Neural cell (in vitro differentiated cells): Measurements from ENCODE around the gene SLC16A13. TPM values are rescaled to one million over a fixed set of nuclear protein-coding genes. Genes with fewer than 3 reads are reported as not detected.

Experiments
- H2AFZ ChIP-seq: fragments of 200-600, 300-800 bp; sonication (generic), shearing (Covaris generic); 2 replicates; pipeline ENCODE4 v1.6.0; 2014; ENCODE audit warnings: low read depth, mild to moderate bottlenecking, antibody characterized with exemption, low read length, moderate library complexity
- H3F3A ChIP-seq: fragments of 200-600 bp; shearing (Covaris generic); 2 replicates; pipeline ENCODE4 v1.6.1; 2016; ENCODE audit warnings: mild to moderate bottlenecking, moderate library complexity, mixed read lengths, antibody characterized with exemption, low read length; ENCODE audit not compliant: insufficient read depth, poor library complexity, severe bottlenecking
- H3K27ac ChIP-seq: fragments of 200-600, 300-800 bp; sonication (generic), shearing (Covaris generic); 2 replicates; pipeline ENCODE4 v1.5.1; 2014; ENCODE audit warnings: mild to moderate bottlenecking, low read length, moderate library complexity
- H3K27me3 ChIP-seq: fragments of 300-800, 200-600 bp; sonication (generic), shearing (Covaris generic); 2 replicates; pipeline ENCODE4 v1.6.0; 2014; ENCODE audit warnings: mild to moderate bottlenecking, low read depth, low read length, moderate library complexity; ENCODE audit not compliant: insufficient read depth
- H3K36me3 ChIP-seq: fragments of 300-800, 200-600 bp; sonication (generic), shearing (Covaris generic); 2 replicates; pipeline ENCODE4 v1.5.1; 2014; ENCODE audit warnings: mild to moderate bottlenecking, antibody characterized with exemption, low read length, moderate library complexity; ENCODE audit not compliant: insufficient read depth
- H3K4me2 ChIP-seq: fragments of 300-800, 200-600 bp; sonication (generic), shearing (Covaris generic); 2 replicates; pipeline ENCODE4 v1.6.0; 2014; ENCODE audit warnings: mild to moderate bottlenecking, low read length
- H3K4me3 ChIP-seq: fragments of 300-800, 200-600 bp; sonication (generic), shearing (Covaris generic); 2 replicates; pipeline ENCODE4 v1.5.1; 2014; ENCODE audit warnings: mild to moderate bottlenecking, low read length, moderate library complexity
- H3K79me2 ChIP-seq: fragments of 200-600 bp; shearing (Covaris generic); replicated peaks from 2 replicates; pipeline ENCODE4 v1.6.0; 2014; ENCODE audit warnings: mild to moderate bottlenecking, low read length, moderate library complexity; ENCODE audit not compliant: insufficient read depth
- H3K9ac ChIP-seq: fragments of 300-800, 200-600 bp; sonication (generic), shearing (Covaris generic); 2 replicates; pipeline ENCODE4 v1.6.1; 2016; ENCODE audit warnings: mild to moderate bottlenecking, low read length, mixed read lengths
- H3K9me2 ChIP-seq: fragments of 200-600 bp; shearing (Covaris generic); 2 replicates; pipeline ENCODE4 v1.6.1; 2016; ENCODE audit warnings: mild to moderate bottlenecking, low read length, mixed read lengths; ENCODE audit not compliant: insufficient read depth
- H3K9me3 ChIP-seq: fragments of 200-600, 300-800 bp; sonication (generic), shearing (Covaris generic); 2 replicates; pipeline ENCODE4 v1.6.1; 2016; ENCODE audit warnings: mild to moderate bottlenecking, mixed run types, low read length, moderate library complexity, mixed read lengths
- H4K20me1 ChIP-seq: fragments of 200-600 bp; shearing (Covaris generic); 2 replicates; pipeline ENCODE4 v1.6.1; 2016; ENCODE audit warnings: mild to moderate bottlenecking, mixed run types; ENCODE audit not compliant: insufficient read depth
- CTCF ChIP-seq: fragments of 450-650 bp; IDR thresholded peaks from 2 replicates; pipeline ENCODE4 v1.5.1; 2014; ENCODE audit warnings: antibody characterized with exemption, mild to moderate bottlenecking, moderate library complexity; ENCODE audit not compliant: poor library complexity, severe bottlenecking
- EP300 ChIP-seq: fragments of 450-650 bp; conservative IDR thresholded peaks from 2 replicates; pipeline ENCODE4 v1.6.1; 2014; ENCODE audit warnings: antibody characterized with exemption, mild to moderate bottlenecking, moderate library complexity; ENCODE audit not compliant: poor library complexity, severe bottlenecking
- EZH2 ChIP-seq: fragments of 200-600, 300-800 bp; shearing (Covaris generic), sonication (generic); IDR thresholded peaks from 2 replicates; pipeline ENCODE4 v1.6.1; 2014; ENCODE audit warnings: antibody characterized with exemption, low read length, borderline replicate concordance, mild to moderate bottlenecking; ENCODE audit not compliant: insufficient read depth, poor library complexity, severe bottlenecking
- MXI1 ChIP-seq: fragments of 450-650 bp; conservative IDR thresholded peaks from 2 replicates; pipeline ENCODE4 v1.6.1; 2014; ENCODE audit warnings: antibody characterized with exemption, mild to moderate bottlenecking; ENCODE audit not compliant: poor library complexity, severe bottlenecking
- POLR2AphosphoS5 ChIP-seq: IDR thresholded peaks from 2 replicates; pipeline ENCODE4 v1.6.1; 2012
- RAD21 ChIP-seq: fragments of 450-650 bp; conservative IDR thresholded peaks from 2 replicates; pipeline ENCODE4 v1.6.1; 2014; ENCODE audit warnings: antibody characterized with exemption, mild to moderate bottlenecking, moderate library complexity
- REST ChIP-seq: IDR thresholded peaks from 2 replicates; pipeline ENCODE4 v1.6.1; 2012; ENCODE audit warnings: borderline replicate concordance
- SMC3 ChIP-seq: fragments of 450-650 bp; conservative IDR thresholded peaks from 2 replicates; pipeline ENCODE4 v1.6.1; 2014; ENCODE audit warnings: antibody characterized with exemption, mild to moderate bottlenecking, moderate library complexity; ENCODE audit not compliant: poor library complexity
- TAF1 ChIP-seq: IDR thresholded peaks from 2 replicates; pipeline ENCODE4 v1.6.1; 2012; ENCODE audit warnings: low read depth
- polyA plus RNA-seq: library from polyadenylated mRNA; depleted of rRNA; stranded (reverse); fragments of >200 nt; gene quantifications from 2 replicates; pipeline ENCODE4 v1.2.3, GENCODE V29; 2014

Gene SLC16A13
- polyA plus RNA-seq, 1 donor from 2014 or later, result not detected

GRCh38 chr17:7068268-7068667 lies 32.5 kb downstream of the SLC16A13 start:
- H3K9me2 ChIP-seq, result no peaks in the 10 kb centered on the region
- no peaks in the 10 kb centered on the region for H3F3A ChIP-seq
- no peak overlapping the region for H2AFZ ChIP-seq
- H3K27ac ChIP-seq, result no peak overlapping the region
- no peaks in the 10 kb centered on the region for H3K79me2 ChIP-seq
- H3K4me3 ChIP-seq, result no peak overlapping the region
- no peaks in the 10 kb centered on the region for H3K27me3 ChIP-seq
- no peaks in the 10 kb centered on the region for H3K9me3 ChIP-seq
- H3K9ac ChIP-seq, result no peak overlapping the region
- no peaks in the 10 kb centered on the region for H4K20me1 ChIP-seq
- H3K4me2 ChIP-seq, result no peak overlapping the region
- no peaks in the 10 kb centered on the region for H3K36me3 ChIP-seq
- no peak for TF ChIP-seq CTCF

- Histone ChIP-seq H3K9ac (no peak overlapping the region), H3K9me3 (no peaks in the 10 kb centered on the region), H3K4me3 (no peak overlapping the region), H3K27ac (no peak overlapping the region), H3K27me3 (no peaks in the 10 kb centered on the region), H3K36me3 (no peaks in the 10 kb centered on the region), H3F3A (no peaks in the 10 kb centered on the region), H3K79me2 (no peaks in the 10 kb centered on the region), H3K9me2 (no peaks in the 10 kb centered on the region), H3K4me2 (no peak overlapping the region), H2AFZ (no peak overlapping the region), H4K20me1 (no peaks in the 10 kb centered on the region)
- TF ChIP-seq EP300 (no peak), POLR2AphosphoS5 (no peak), SMC3 (no peak), RAD21 (no peak), TAF1 (no peak), CTCF (no peak), REST (no peak)
These were observed 34.9 kb downstream of the SLC16A13 start for GRCh38 chr17:7070712-7071111.

- H3K36me3 ChIP-seq, result no peaks in the 10 kb centered on the region
- no peaks in the 10 kb centered on the region for H4K20me1 ChIP-seq
- H3K9ac ChIP-seq, result no peak overlapping the region
- H3K9me2 ChIP-seq, result no peaks in the 10 kb centered on the region
- H3K27ac ChIP-seq, result no peak overlapping the region
- H3K9me3 ChIP-seq, result no peaks in the 10 kb centered on the region
- H3K79me2 ChIP-seq, result no peaks in the 10 kb centered on the region
- no peak overlapping the region for H3K4me3 ChIP-seq
- no peaks in the 10 kb centered on the region for H3F3A ChIP-seq
- no peak overlapping the region for H2AFZ ChIP-seq
- H3K4me2 ChIP-seq, result no peak overlapping the region
- no peaks in the 10 kb centered on the region for H3K27me3 ChIP-seq
- no peak for TF ChIP-seq TAF1
- no peak for TF ChIP-seq RAD21
- no peak for TF ChIP-seq EZH2
- no peak for TF ChIP-seq CTCF
- TF ChIP-seq MXI1, result no peak
- no peak for TF ChIP-seq EP300
These were observed 36.6 kb downstream of the SLC16A13 start for GRCh38 chr17:7072406-7072805.
